HG02885 (cell line): ENCODE results near the gene RAB40A.
"Not testable (repeated sequence)": the region's sequence is repeated elsewhere in the genome, so short reads cannot be mapped to it uniquely, and the experiment has no call there.

Experiments used
- ATAC-seq: cut with Tn5 transposase; IDR thresholded peaks from one replicate; pipeline ENCODE4 v1.9.1; 2021; ENCODE audit warnings: mild to moderate bottlenecking; ENCODE audit not compliant: unreplicated experiment, poor library complexity

RAB40A gene

DNA sequence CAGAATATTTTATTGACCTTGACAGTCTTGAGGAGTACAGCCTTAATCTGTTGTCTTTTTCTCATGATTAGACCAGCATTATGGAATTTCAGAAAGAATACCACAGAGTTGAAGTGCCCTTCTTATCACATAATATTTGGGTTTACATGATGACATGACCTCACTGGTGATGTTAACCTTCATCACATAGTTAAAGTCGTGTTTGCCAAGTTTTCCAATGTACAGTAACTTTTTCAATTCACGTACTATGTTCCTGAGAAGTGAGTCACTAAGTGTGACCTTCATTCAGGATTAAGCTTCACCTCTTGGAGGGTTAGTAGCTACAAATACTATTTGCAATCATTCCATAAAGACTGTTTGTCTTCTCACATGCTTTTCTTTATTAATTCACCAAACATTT, 52.1 kb downstream of the RAB40A start:
- ATAC-seq = no peak

DNA sequence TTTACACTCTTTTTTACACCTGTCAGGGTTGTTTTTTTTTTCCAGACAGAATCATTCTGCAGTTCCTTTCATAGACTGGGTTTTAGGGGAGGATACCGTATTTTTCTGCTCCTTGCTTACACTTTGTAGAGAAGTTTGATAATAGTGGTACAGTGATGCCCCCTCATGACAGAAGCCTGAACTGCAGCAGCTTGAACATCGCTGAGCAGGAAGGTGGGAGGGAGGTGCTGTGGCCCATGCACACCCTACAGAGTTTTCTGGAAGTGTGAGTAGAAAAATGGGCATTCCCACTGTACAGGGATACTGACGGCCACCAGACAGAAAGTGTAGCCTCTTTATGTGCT, 54.5 kb downstream of the RAB40A start:
- ATAC-seq = peak; percentile 95

DNA sequence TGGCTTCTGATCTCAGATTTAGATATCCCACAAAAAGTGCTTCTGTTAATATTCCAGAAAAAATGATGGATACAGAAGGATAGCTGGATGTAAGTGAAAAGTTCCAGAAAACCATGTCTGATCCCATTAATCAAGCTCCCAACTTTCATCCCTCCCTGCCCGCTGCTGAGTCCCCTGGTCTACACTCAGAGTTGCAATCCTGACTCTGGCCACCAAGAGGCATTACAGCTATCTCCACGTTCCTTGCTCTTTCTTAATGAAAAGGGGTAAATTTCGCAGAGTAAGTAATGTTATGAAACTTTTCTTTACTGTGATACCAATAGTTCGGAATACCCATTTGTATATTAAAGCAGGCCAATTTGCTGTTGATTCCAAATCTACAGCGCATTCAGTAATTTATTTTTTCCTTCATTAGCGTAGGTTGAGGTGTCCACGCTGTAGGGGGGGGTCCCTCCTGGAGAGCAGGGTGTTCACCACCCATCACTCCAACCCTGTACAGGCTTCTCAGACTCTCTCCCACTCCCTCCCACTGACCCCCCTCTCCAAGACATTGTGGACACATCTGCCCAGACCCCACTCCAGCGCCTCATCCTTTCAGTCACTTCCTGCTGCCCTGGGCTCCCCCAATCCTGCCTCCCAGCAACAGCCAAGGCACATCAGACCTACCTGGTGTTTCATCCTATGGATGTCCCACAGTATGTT, 55.1 kb downstream of the RAB40A start:
- peak; percentile 53 for ATAC-seq

DNA sequence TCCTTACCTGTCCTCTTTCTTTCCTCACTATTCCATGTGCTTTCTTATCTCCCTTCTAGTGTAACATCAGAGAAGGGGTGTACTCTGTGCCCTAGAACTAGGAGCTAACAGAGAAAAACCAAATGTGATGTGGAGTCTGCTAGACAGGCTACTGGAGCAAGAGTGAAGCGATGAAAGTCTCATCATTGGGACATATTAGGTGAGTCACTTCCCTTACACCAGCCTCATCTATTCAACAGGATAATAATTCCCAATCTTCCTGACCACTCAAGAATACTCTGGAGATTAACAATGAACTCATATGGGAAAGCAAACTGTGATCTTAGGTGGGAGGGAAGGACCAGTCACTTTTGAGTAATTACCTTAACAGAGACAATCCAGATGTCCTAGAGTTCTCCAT, 58.1 kb downstream of the RAB40A start:
- ATAC-seq = no peak

DNA sequence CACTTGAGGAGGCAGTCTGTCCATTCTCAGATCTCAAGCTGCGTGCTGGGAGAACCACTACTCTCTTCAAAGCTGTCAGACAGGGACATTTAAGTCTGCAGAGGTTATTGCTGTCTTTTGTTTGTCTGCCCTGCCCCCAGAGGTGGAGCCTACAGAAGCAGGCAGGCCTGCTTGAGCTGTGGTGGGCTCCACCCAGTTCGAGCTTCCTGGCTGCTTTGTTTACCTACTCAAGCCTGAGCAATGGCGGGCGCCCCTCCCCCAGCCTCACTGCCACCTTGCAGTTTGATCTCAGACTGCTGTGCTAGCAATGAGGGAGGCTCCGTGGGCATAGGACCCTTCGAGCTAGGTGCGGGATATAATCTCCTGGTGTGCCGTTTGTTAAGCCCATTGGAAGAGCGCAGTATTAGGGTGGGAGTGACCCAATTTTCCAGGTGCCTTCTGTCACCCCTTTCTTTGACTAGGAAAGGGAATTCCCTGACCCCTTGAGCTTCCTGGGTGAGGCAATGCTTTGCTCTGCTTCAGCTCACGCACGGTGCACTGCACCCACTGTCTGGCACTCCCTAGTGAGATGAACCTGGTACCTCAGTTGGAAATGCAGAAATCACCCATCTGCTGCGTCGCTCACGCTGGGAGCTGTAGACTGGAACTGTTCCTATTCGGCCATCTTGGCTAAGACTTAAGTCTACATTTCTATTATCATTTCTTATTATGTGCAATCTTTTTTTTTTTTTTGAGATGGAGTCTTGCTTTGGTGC, 59.1 kb downstream of the RAB40A start:
- not testable (repeated sequence) for ATAC-seq

DNA sequence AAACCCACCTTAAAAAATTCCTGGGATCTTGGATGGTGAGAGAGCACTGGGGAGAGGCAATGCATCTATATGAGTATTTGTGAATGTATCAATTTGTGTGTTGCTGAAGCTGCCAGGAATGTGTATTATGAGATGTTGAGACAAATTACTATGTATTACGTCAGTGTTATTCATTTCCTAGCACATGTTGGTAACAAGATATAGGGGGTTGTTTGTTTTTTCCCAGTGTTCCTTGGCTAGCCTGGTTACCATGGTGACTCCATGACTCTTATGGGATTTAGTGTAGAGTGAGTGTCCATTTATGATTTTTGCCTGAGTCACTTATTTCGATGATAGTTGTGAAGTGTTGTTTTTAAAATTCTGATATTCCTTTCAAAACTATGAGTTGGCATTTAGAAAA, 65.6 kb downstream of the RAB40A start:
- no peak for ATAC-seq
